GM19455 (cell line): ENCODE data around the gene PPP1R14C.
"Not testable (repeated sequence)": the region's sequence is repeated elsewhere in the genome, so short reads cannot be mapped to it uniquely, and the experiment has no call there.

Source experiments
- ATAC-seq: cut with Tn5 transposase; IDR thresholded peaks from one replicate; pipeline ENCODE4 v1.9.1; 2021; ENCODE audit not compliant: unreplicated experiment

The PPP1R14C gene

GRCh38 chr6:150137711-150138110 lies 5.1 kb upstream of the PPP1R14C start:
- not testable (repeated sequence) for ATAC-seq

GRCh38 chr6:150138638-150139037 lies 4.2 kb upstream of the PPP1R14C start:
- no peak for ATAC-seq

- no peak for ATAC-seq
Measured at GRCh38 chr6:150139533-150139932, 3.3 kb upstream of the PPP1R14C start.

GRCh38 chr6:150140236-150140969 lies 2.4 kb upstream of the PPP1R14C start:
- no peak for ATAC-seq

- no peak for ATAC-seq
Measured at GRCh38 chr6:150142097-150142669, 661 bp upstream of the PPP1R14C start.

GRCh38 chr6:150143516-150144293 lies 861 bp downstream of the PPP1R14C start:
- no peak for ATAC-seq

GRCh38 chr6:150144294-150144868 lies 1.5 kb downstream of the PPP1R14C start:
- no peak for ATAC-seq

GRCh38 chr6:150145427-150145826 lies 2.6 kb downstream of the PPP1R14C start:
- ATAC-seq = no peak

GRCh38 chr6:150145830-150146229 lies 3.0 kb downstream of the PPP1R14C start:
- no peak for ATAC-seq

- ATAC-seq = no peak
Measured at GRCh38 chr6:150146436-150146835, 3.6 kb downstream of the PPP1R14C start.

- ATAC-seq = no peak
Measured at GRCh38 chr6:150149146-150149545, 6.3 kb downstream of the PPP1R14C start.

- ATAC-seq = no peak
Measured at GRCh38 chr6:150150458-150150820, 7.6 kb downstream of the PPP1R14C start.

- ATAC-seq = no peak
Measured at GRCh38 chr6:150150821-150151646, 8.2 kb downstream of the PPP1R14C start.

- no peak for ATAC-seq
Measured at GRCh38 chr6:150152891-150153876, 10.3 kb downstream of the PPP1R14C start.

- no peak for ATAC-seq
Measured at GRCh38 chr6:150153905-150154492, 11.2 kb downstream of the PPP1R14C start.

- no peak for ATAC-seq
Measured at GRCh38 chr6:150156460-150156859, 13.6 kb downstream of the PPP1R14C start.

GRCh38 chr6:150157081-150157480 lies 14.2 kb downstream of the PPP1R14C start:
- ATAC-seq = no peak

- ATAC-seq = no peak
Measured at GRCh38 chr6:150159757-150160156, 16.9 kb downstream of the PPP1R14C start.

- ATAC-seq = no peak
Measured at GRCh38 chr6:150163970-150164369, 21.1 kb downstream of the PPP1R14C start.
